T-cell (primary cell): ENCODE measurements around the gene ZGRF1. TPM values are rescaled to one million over a fixed set of nuclear protein-coding genes. Genes with fewer than 3 reads are reported as not detected.

ENCODE experiments used
- ATAC-seq, 4 experiments: fragments of 200-7000 bp in 3 of 4; fragments of 150-1000 bp in 1 of 4; cut with Tn5 transposase; replicated peaks in 1 of 4; 1 replicate in 3 of 4; 2 replicates in 1 of 4; pipeline ENCODE4 v1.10.0; 2021; ENCODE audit warnings: moderate library complexity in 3 of 4, mild to moderate bottlenecking in 2 of 4, moderate number of reproducible peaks in 1 of 4
- CTCF ChIA-PET, 2 donors: fragments of 300-600 bp; sonication (Branson Sonifier 250); formaldehyde crosslinking; loops; one replicate each; lab custom pipeline; 2022; ENCODE audit warnings: antibody characterized with exemption in 2 of 2; lab: Charles Lee
- POLR2A ChIA-PET, 2 donors: fragments of 300-600 bp; sonication (Branson Sonifier 250); formaldehyde crosslinking; loops; one replicate each; lab custom pipeline; 2022; ENCODE audit warnings: antibody characterized with exemption in 2 of 2; lab: Charles Lee
- DNase-seq, 35 experiments: peaks; one replicate each; pipeline versions ENCODE4 v3.0.0 to v3.0.0-alpha.2; 2013 to 2023
- H3K27ac ChIP-seq: one replicate; pipeline ENCODE4 v1.5.1; 2013; ENCODE audit warnings: low read length
- H3K27me3 ChIP-seq, 2 experiments: replicated peaks in 1 of 2; 1 replicate in 1 of 2; 2 replicates in 1 of 2; pipeline versions ENCODE4 v1.6.1 to v1.7.0; 2013; ENCODE audit warnings: low read length in 1 of 2, mixed read lengths in 1 of 2; ENCODE audit not compliant: control insufficient read depth in 2 of 2, insufficient read depth in 2 of 2; ENCODE audit errors: extremely low read depth in 1 of 2
- H3K36me3 ChIP-seq, 2 donors: 1 replicate in 1 of 2; 2 replicates in 1 of 2; pipeline versions ENCODE4 v1.6.1 to v1.7.0; 2013; ENCODE audit warnings: low read length in 1 of 2; ENCODE audit not compliant: control insufficient read depth in 2 of 2, insufficient read depth in 1 of 2; ENCODE audit errors: extremely low read depth in 1 of 2
- H3K4me1 ChIP-seq, 2 experiments: 1 replicate in 1 of 2; 2 replicates in 1 of 2; pipeline versions ENCODE4 v1.6.1 to v1.7.0; 2013; ENCODE audit warnings: low read length in 2 of 2, mixed read lengths in 1 of 2; ENCODE audit not compliant: insufficient read depth in 2 of 2, control insufficient read depth in 1 of 2; ENCODE audit errors: extremely low read depth in 1 of 2
- H3K4me3 ChIP-seq, 2 donors: 1 replicate in 1 of 2; 2 replicates in 1 of 2; pipeline versions ENCODE4 v1.5.1 to v1.7.0; 2013; ENCODE audit warnings: mild to moderate bottlenecking in 2 of 2, low read length in 1 of 2, moderate library complexity in 1 of 2; ENCODE audit not compliant: control insufficient read depth in 1 of 2; ENCODE audit errors: extremely low read depth in 1 of 2
- H3K9me3 ChIP-seq: 2 replicates; pipeline ENCODE4 v1.7.0; 2013
- H3K27ac Mint-ChIP-seq, 2 donors: one replicate each; pipeline ENCODE4 v1.8.0; 2020 to 2021; ENCODE audit warnings: mild to moderate bottlenecking in 2 of 2, mixed read lengths in 2 of 2
- H3K27me3 Mint-ChIP-seq, 2 donors: one replicate each; pipeline ENCODE4 v1.8.0; 2021 to 2022; ENCODE audit warnings: mixed read lengths in 2 of 2
- H3K36me3 Mint-ChIP-seq: one replicate; pipeline ENCODE4 v1.8.0; 2021; ENCODE audit warnings: mixed read lengths
- H3K4me1 Mint-ChIP-seq, 3 donors: one replicate each; pipeline ENCODE4 v1.8.0; 2020 to 2022; ENCODE audit warnings: mixed read lengths in 3 of 3, mild to moderate bottlenecking in 1 of 3
- H3K4me3 Mint-ChIP-seq, 3 donors: one replicate each; pipeline ENCODE4 v1.8.0; 2020 to 2022; ENCODE audit warnings: mild to moderate bottlenecking in 3 of 3, mixed read lengths in 3 of 3, moderate library complexity in 3 of 3
- H3K9me3 Mint-ChIP-seq, 3 donors: one replicate each; pipeline ENCODE4 v1.8.0; 2020 to 2022; ENCODE audit warnings: mixed read lengths in 3 of 3
- WGBS: methylation state at CpG from one replicate; pipeline ENCODE4 v1.1.5; 2013; ENCODE audit warnings: missing lambda C conversion rate; ENCODE audit not compliant: insufficient coverage; 5-methylcytosine and 5-hydroxymethylcytosine counted together
- total RNA-seq, 35 experiments: library from RNA in 6 of 35; stranded (reverse) in 6 of 35; fragments of 120-200 nt in 1 of 35; gene quantifications; one replicate each; pipeline versions ENCODE4 v1.2.1 to v1.2.4 and lab custom pipeline; 2013 to 2026

ZGRF1 gene
- total RNA-seq, 5 donors from 2014 or later (not counting 1 experiment from before 2014, with no cell fraction given): 7.0 to 11.1 (median 7.9) TPM

- H3K4me1 ChIP-seq: no peaks in the 10 kb centered on the region
- no peak for DNase-seq
- Mint-ChIP-seq H3K27ac (no peak overlapping the region), H3K4me1 (no peaks in the 10 kb centered on the region), H3K27me3 (no peaks in the 10 kb centered on the region), H3K9me3 (no peaks in the 10 kb centered on the region), H3K4me3 (no peak overlapping the region), H3K36me3 (peaks cover 11% of the 10 kb centered on the region)
- ChIA-PET CTCF (interaction anchor here (0.6 kb wide), 2 partner anchors 16 to 410 kb away, joined by 3 read pairs; no protein-coding TSS in a partner anchor), POLR2A (no interaction called here)
- no peaks in the 10 kb centered on the region for H3K9me3 ChIP-seq
- no peaks in the 10 kb centered on the region for H3K36me3 ChIP-seq
- no peak overlapping the region for H3K4me3 ChIP-seq
- no peak overlapping the region for H3K27ac ChIP-seq
- no peak for ATAC-seq
- no CpG with 5 or more reads among the region's 2 CpGs for WGBS
- H3K27me3 ChIP-seq: no peaks in the 10 kb centered on the region
These were observed 84.0 kb downstream of the ZGRF1 start for GRCh38 chr4:112552668-112553067.

- no peaks in the 10 kb centered on the region for H3K36me3 ChIP-seq
- no peaks in the 10 kb centered on the region for H3K9me3 ChIP-seq
- no peaks in the 10 kb centered on the region for H3K27me3 ChIP-seq
- no peak overlapping the region for H3K4me3 ChIP-seq
- Mint-ChIP-seq H3K36me3 (peaks cover 8% of the 10 kb centered on the region), H3K9me3 (no peaks in the 10 kb centered on the region), H3K27me3 (no peaks in the 10 kb centered on the region), H3K27ac (no peak overlapping the region), H3K4me1 (no peaks in the 10 kb centered on the region), H3K4me3 (no peak overlapping the region)
- no peaks in the 10 kb centered on the region for H3K4me1 ChIP-seq
- ATAC-seq (no peak), DNase-seq (no peak)
- POLR2A ChIA-PET: interaction anchor here in 1 of 2 donors (0.6 kb wide), 1 partner anchor 27 kb away, joined by 3 read pairs; no protein-coding TSS in a partner anchor
- CTCF ChIA-PET: interaction anchor here in 1 of 2 donors (0.6 kb wide), 1 partner anchor 436 kb away, joined by 3 read pairs; no protein-coding TSS in a partner anchor
- H3K27ac ChIP-seq: no peak overlapping the region
- 100% methylated on average over 2 of the region's 2 CpGs for WGBS
These were observed 86.0 kb downstream of the ZGRF1 start for GRCh38 chr4:112550728-112551127.

GRCh38 chr4:112546476-112546875, 90.2 kb downstream of the ZGRF1 start:
- no peaks in the 10 kb centered on the region for H3K27me3 Mint-ChIP-seq

GRCh38 chr4:112545346-112545745, 91.4 kb downstream of the ZGRF1 start:
- DNase-seq (no peak), ATAC-seq (no peak)
- no peaks in the 10 kb centered on the region for H3K27me3 ChIP-seq
- H3K4me3 Mint-ChIP-seq: no peak overlapping the region
- H3K27me3 Mint-ChIP-seq: no peaks in the 10 kb centered on the region
- H3K9me3 Mint-ChIP-seq: no peaks in the 10 kb centered on the region
- peaks cover 5% of the 10 kb centered on the region for H3K36me3 Mint-ChIP-seq
- H3K9me3 ChIP-seq: no peaks in the 10 kb centered on the region
- ChIA-PET POLR2A (no interaction called here), CTCF (interaction anchor here in 1 of 2 donors (0.6 kb wide), 1 partner anchor 102 kb away, joined by 3 read pairs; no protein-coding TSS in a partner anchor)
- no peaks in the 10 kb centered on the region for H3K36me3 ChIP-seq
- H3K4me3 ChIP-seq: no peak overlapping the region
- H3K4me1 ChIP-seq: no peaks in the 10 kb centered on the region
- H3K27ac ChIP-seq: no peak overlapping the region
- no peaks in the 10 kb centered on the region for H3K4me1 Mint-ChIP-seq
- WGBS: no CpG with 5 or more reads among the region's 3 CpGs
- no peak overlapping the region for H3K27ac Mint-ChIP-seq

More at GRCh38 chr4:112546476-112546875, 90.2 kb downstream of the ZGRF1 start:
- DNase-seq (no peak), ATAC-seq (no peak)
- ChIA-PET POLR2A (no interaction called here), CTCF (no interaction called here)
- no peak overlapping the region for H3K4me3 ChIP-seq
- H3K9me3 ChIP-seq: no peaks in the 10 kb centered on the region
- H3K4me1 ChIP-seq: no peaks in the 10 kb centered on the region
- H3K27ac Mint-ChIP-seq: no peak overlapping the region
- no peaks in the 10 kb centered on the region for H3K27me3 ChIP-seq
- no CpG with 5 or more reads among the region's 2 CpGs for WGBS
- H3K4me3 Mint-ChIP-seq: no peak overlapping the region
- no peaks in the 10 kb centered on the region for H3K36me3 ChIP-seq
- no peaks in the 10 kb centered on the region for H3K4me1 Mint-ChIP-seq
- no peaks in the 10 kb centered on the region for H3K9me3 Mint-ChIP-seq
- H3K27ac ChIP-seq: no peak overlapping the region
- H3K36me3 Mint-ChIP-seq: peaks cover 5% of the 10 kb centered on the region

- ChIA-PET POLR2A (no interaction called here), CTCF (interaction anchor here in 1 of 2 donors (0.6 kb wide), 1 partner anchor 15 kb away, joined by 3 read pairs; no protein-coding TSS in a partner anchor)
- H3K27ac Mint-ChIP-seq: no peak overlapping the region
- Histone ChIP-seq H3K9me3 (no peaks in the 10 kb centered on the region), H3K4me3 (no peak overlapping the region), H3K27ac (no peak overlapping the region), H3K4me1 (no peaks in the 10 kb centered on the region), H3K27me3 (no peaks in the 10 kb centered on the region), H3K36me3 (no peaks in the 10 kb centered on the region)
- DNase-seq (no peak), ATAC-seq (no peak)
- no CpG with 5 or more reads among the region's 1 CpG for WGBS
- H3K4me1 Mint-ChIP-seq: no peaks in the 10 kb centered on the region
- H3K36me3 Mint-ChIP-seq: peaks cover 10% of the 10 kb centered on the region
- no peaks in the 10 kb centered on the region for H3K27me3 Mint-ChIP-seq
- no peaks in the 10 kb centered on the region for H3K9me3 Mint-ChIP-seq
- H3K4me3 Mint-ChIP-seq: no peak overlapping the region
These were observed 96.0 kb downstream of the ZGRF1 start for GRCh38 chr4:112540695-112541094.

GRCh38 chr4:112536123-112536522, 100.6 kb downstream of the ZGRF1 start:
- H3K27ac Mint-ChIP-seq: no peak overlapping the region
- Histone ChIP-seq H3K36me3 (no peaks in the 10 kb centered on the region), H3K27me3 (peaks cover 0 to 5% of the 10 kb centered on the region in 2 experiments), H3K27ac (no peak overlapping the region), H3K9me3 (no peaks in the 10 kb centered on the region), H3K4me3 (no peak overlapping the region), H3K4me1 (no peaks in the 10 kb centered on the region)
- no peak for DNase-seq
- peaks cover 6% of the 10 kb centered on the region for H3K36me3 Mint-ChIP-seq
- no peaks in the 10 kb centered on the region for H3K4me1 Mint-ChIP-seq
- POLR2A ChIA-PET: no interaction called here
- no peak overlapping the region for H3K4me3 Mint-ChIP-seq
- ATAC-seq: no peak
- peaks cover 1 to 9% of the 10 kb centered on the region in 2 donors for H3K27me3 Mint-ChIP-seq
- no CpG with 5 or more reads among the region's 2 CpGs for WGBS
- CTCF ChIA-PET: no interaction called here
- no peaks in the 10 kb centered on the region for H3K9me3 Mint-ChIP-seq
